Stimulated activated CD4-positive, alpha-beta T cell treated with anti-CD3 and anti-CD28 coated beads, TNF-alpha, amount 100 ng/mL, for 1 hour (primary cell): ENCODE results near the gene SPARC.

ENCODE experiments used
- DNase-seq, 3 donors: peaks; one replicate each; pipeline ENCODE4 v3.0.0-alpha.2; 2020; ENCODE audit warnings: low read depth in 3 of 3, low spot score in 1 of 3

SPARC gene

DNA sequence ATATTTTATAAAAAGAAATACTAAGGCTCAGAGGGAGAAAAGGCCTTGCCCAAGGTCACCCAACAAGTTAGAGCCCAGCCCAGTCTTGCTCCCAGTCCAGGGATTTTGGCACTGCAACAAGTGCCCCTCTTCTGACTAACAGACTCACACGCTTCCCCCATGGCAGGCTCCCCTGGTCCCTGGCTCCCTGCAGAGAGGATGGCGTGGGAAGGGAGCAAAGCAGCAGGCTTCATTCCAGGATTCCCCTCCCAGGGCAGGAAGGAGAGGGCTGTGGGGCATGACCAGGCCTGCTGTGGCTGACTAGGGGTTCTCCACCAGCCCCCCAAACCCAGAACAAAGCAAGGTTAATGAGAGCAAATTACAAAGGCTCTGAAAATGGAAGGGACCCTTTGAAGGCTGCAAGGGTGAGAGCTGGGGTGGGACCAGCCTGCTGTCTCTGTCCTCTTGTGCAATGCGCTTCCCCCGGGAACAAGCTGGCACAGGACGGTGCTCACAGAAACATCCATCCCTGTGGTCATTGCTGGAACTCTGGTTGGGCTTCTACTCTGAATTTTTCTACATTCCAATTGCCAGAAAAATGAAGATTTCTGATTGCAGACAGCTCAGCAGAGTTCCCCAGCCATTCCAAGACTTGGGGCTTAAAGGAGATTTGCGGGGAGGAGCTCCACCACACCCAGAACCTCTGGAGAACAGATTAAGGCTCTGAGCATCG lies 58.4 kb downstream of the SPARC start:
- no peak for DNase-seq

DNA sequence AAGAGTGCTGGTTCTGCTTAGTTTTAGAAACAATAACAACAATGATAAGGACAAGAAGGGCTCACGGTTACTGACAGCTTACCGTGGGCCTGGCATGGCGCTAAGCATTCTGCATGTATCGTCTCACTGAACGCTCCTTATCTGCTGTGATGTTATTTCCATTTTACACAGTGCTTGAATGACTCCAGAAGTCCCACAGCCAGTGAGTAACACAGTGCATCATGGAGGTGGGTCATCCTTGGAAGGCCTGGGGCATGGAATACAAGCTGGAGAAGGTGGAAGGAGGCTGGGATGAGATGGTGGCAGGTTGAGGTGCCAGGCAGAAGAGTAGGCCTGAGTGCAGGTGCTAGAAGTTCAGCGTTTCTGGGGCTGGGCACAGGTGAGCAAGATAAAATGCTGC lies 59.1 kb downstream of the SPARC start:
- no peak for DNase-seq

DNA sequence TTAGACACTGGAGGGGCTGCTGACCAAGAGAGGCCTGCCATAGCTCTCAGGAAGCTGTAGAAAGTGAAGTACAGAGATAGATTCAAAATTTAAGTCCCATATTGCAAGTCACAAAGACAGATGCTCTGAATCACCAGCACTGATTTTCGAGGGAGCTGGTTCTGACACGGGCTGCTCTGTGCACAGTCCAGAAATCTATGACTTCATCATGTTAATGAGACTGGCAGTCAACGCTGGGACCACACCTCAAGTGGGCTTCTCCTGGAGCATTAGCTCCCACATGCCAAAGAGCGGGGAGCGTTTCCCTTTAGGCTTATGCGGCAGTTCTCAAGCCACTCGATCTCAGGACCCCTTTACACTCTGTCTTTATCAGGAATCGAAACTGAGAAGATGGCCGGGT lies 61.4 kb downstream of the SPARC start:
- no peak for DNase-seq

DNA sequence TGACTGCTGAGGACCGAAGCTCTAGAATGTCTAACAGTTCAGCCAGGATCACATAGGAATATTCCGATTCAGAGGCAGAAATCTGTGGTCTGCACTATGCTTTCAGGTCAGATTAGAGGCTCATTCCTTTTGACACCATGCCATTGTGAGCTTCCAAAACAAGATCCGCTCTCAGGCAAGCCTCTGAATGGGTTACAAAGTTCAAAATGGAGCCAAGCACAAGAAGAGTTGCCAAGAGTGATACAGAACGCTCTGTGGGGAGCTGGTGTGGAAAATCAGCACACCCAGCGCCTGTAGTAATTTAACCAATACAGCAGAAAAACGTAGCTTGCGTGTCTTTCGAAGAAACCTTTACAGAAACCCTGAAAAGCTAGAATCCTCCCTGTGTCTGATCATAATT lies 62.2 kb downstream of the SPARC start:
- DNase-seq: no peak

DNA sequence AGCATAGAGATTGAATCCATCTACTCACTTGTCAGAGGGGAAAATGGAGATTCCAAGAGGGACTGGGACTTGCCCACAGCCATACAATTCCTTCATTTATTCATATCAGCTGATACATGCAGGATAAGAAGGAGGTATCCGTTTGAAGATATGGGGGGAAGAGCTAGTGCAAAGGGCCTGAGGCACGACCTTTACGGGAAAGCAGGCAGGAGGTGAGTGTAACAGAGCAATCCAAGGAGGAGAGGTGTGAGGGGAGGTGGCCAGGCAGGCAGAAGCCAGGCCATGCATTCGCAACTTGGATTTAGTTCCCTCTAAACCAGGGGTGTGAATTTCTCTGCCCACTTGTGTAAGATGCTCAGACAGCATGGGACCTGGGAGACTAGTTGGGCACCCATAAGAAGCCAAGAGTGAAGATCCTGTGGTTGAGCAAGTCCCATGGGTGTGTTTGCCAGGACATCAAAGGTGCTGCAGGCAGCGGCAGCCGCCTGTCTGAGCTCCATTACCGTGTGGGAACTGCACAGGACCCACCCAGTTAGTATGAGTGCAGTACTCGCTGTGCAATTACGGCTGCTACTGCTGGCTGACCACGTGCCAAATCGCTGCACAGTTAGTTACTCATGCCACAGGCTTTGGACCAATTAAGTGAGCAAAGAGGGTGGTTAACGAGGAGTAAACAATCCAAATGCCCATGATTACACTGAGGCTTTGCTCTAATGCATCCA lies 64.2 kb downstream of the SPARC start:
- no peak for DNase-seq

DNA sequence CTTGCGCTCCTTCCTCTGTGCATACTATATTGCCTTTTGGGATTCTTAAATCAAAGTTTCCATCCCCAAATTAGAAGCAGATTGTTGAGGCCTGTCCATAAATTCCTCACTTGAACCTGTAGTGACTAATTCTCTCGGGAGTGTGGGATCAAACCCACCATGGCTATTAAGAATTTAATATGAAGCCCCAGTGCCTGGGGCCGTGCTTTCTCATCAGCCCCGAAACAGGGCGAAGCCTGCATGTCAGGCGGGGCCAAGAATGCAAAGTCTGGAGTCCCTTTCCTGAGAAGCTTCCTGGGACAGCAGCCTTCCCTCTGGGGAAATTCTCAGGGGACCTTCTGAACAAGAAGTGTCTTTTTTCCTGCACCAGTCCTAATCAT lies 66.3 kb downstream of the SPARC start:
- no peak for DNase-seq

DNA sequence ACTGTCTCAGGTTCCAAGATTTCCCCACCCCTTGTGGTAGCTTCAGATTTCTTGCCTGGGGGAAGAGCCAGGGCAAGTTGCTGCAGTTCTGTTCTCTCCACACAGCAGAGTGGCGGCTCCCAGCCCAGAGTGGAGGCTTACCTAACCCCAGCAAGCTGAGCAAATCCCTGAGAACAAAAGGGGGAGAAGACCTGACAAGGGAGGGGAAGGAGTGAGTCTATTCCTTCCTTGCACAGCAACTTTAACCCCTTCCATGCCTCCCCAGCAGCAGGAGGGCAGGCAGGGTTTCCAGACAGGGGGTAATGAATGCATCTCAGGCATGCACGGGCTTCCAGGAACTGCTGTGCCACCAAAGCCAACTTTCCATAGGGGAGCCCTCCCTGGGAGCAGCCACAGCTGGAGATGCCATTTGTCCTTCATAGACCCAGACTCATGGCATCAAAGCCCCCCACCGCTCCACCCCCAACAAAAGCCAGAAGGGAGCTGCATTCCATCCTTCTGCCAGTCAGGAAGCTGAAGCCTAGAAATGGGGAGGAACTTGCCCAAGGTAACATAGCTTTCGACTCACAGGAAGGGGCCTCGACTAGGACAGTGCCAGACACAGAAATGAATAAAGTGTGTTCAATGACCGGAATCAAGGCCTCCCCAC lies 66.8 kb downstream of the SPARC start:
- DNase-seq: no peak

DNA sequence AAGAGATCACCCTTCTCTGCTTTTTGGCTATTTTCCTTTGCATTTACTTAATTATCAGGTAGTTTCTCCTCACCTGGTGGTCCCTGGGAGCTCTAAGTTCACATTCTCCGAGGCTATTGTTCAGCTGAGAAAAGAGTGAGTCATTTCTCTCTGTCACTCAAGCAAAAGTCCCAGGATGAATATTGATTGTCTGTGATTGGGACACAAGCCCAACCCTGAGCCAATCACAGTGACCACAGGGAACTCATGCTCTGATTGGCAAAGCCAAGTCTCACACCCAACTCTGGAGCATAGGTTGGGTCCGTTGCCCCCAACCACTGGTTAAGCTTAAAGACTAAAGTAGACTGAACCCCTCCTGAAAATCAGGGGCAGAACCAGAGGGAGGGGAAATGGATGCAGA lies 67.8 kb downstream of the SPARC start:
- no peak for DNase-seq

DNA sequence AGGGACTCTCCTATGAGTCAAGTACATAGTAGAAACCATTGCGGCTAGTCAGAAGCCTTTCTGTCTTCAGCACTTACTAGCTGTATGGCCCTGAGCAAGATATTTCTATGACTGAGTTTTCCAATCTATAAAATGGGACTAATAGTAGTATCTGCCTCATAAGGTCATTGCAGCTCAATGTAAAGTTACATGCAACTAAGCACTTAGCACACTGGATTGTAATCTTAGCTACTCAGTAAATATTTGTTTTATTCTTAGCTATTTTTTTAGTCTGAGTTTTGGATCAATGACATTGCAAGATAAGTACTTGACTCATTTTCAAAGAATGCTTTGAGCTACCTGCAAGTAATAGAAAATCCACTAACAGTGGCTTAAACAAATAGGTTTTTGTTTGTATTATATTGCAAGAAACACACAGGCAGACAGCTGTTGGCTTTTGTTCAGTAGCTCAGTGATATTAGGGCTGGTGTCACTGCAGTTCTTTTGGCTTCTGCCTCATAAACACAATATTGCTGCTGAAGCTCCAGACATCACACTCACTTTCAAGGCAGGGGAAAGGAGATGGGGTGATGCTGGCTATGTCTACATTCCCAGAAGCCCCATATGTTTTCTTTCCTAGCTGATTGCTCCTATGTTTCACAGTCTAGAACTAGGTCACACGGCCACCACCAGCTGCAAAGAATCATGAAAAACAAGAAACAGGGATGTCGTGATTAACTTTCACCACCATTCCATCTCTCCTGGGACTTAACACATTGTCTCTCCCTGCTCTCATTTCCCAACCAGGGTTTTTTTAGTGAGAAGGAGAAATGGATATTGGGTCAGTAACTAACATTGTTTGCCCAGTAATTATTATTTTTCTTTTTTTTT lies 68.6 kb downstream of the SPARC start:
- DNase-seq: no peak

DNA sequence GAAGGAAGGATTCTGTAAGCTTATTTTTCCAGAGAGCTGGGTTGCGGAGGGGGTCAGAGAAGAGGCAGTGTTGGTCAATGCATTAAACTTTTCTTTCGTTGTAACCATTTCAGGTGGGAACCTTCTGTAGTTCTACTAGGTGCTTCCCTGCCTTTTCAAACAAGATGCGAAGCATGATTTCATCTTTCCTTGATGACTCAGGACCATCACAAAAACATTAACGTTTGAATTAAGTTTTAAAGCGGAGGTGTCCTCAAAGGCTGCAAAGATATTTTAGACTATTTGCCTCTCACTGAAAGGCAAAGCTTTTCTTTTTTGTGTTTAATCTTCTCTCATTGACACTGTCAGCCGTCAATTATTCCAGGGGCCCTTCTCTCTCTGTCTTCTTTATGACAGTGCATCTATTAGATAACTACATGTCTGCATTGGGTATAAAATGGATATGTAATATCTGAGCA lies 69.3 kb downstream of the SPARC start:
- DNase-seq: no peak

DNA sequence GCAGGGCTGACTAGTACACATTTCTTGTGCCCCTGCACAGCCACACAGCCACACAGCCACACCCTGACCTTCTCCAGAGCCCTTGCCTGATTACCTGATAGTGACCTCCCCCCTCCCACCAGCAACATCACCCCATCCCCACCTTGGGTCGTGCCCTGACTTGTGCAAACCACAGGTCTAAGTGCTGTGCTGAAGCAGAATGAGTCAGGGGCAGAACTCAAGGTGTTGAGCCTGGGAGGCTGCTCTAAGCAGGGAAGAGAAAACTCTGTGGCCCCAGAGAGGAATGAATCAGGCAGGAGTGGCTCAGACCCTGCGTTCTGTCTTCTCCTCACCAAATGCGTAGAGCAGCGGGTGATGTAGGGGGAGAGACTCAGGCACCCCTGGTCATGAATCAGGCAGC lies 71.3 kb downstream of the SPARC start:
- DNase-seq: no peak

DNA sequence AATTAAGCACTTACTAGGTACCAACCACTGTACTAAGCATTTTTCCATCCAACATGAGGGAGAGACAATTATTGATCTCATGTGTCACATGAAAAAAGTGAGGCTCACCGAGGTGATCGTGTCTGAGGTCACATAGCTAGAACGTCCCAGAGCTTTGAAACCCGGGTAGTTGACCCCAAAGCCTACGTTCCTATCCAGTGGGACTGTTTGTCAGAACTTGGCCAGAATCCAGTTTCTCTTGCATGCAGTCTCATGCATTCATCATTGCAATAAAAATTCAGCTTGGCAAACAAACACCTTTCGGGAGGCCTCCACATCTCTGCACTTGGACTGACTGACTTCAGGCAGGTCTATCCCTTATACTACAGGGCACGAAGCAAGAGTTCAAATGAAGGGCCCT lies 72.2 kb downstream of the SPARC start:
- DNase-seq: no peak

DNA sequence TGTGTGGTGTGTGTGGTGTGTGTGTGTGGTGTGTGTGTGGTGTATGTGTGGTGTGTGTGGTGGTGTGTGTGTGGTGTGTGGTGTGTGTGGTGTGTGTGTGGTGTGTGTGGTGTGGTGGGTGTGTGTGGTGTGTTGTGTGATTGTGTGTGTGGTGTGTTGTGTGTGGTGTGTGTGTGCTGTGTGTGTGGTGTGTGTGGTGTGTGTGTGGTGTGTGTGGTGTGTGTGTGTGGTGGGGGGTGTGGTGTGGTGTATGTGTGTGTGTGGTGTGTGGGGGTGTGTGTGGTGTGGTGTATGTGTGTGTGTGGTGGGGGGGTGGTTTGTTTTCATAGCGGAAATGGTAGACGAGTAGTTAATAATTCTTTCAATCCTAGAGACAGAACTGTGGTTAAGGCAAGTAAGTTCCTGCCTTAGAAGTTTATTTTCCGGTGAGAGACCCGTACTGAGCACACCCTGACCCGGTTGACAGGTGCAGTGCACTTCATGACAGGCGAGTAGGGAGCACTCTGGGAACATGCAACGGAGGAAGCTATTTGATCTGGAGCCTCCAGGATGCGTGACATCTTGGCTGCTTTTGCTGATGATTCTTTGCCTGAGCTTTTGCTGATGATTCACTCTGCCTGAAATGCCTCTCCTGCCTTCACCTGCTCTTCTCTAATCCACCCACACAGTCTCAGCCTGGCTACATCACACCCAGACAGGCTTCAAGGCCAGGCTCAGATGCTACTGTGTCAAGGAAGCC lies 73.9 kb downstream of the SPARC start:
- peak in 1 of 3 donors; percentile 12 for DNase-seq

DNA sequence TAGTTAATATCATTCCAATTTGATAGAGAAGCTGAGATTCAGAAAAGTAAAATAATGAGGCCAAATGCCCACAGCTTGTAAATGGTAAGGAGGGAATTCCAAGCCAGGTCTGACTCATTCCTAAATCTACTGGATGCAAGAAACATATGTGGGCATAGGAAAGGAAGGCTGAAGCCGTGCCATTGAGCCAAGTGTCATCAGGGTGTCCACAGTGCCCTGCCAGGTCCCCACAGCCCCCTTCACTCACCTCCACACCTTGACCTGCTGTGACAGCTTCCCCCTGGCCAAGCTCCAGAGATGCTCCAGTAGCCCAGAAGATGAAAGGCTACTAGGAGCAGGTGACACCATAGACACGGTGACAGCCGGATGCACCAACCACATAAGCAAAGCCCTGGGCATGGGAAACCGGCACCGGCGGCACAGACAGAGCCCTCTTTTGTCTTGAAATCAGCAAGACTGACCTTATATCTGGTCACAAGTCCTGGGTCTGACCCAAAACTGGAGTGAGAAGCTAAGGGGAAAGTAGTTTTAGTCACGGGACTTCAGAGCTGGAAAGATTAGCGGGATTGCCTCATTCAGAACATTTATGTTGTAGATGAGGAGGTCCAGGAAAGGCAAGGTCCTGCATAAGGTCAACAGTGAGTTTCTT lies 75.5 kb downstream of the SPARC start:
- DNase-seq: no peak
